ENCODE data around the gene EPC2.

Gene EPC2

DNA sequence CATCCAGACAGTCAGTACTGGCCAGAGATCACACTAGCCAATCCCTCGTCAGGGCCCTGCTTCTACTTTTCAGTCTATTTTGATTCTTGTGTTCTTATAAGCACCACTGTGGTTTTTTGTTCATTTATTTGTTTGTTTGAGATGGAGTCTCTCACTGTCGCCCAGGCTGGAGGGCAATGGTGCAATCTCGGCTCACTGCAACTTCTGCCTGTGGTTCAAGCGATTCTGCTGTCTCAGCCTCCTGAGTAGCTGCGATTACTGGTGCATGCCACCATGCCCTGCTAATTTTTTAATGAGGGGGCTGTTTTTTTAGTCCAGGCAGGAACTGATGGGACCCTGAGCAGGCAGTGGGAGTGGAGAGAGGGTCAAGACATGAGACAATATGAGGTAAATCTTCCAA, 165.5 kb downstream of the EPC2 start:
- no peak for DNase-seq (ENCODE audit: low read depth)

DNA sequence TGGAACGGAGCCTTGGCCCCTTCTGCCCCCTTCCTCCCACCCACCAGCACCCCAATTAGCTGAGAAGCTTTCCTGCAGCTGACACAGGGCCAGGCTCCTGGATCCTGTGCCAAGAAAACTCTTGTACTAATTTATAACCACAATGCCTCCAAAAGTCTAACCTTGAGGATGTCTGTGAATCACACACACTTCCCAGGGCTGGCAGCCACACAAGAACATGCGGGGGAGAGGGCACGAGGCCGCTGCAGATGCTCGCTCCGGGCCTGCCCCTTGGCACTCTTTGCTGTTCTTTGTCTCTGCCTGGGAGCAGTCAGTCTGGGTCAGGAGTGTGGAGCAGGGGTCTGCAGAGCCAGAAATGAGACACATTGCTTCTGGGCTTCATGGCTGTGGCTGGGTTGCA, 167.8 kb downstream of the EPC2 start:
- no peak for DNase-seq (ENCODE audit: low read depth)

- DNase-seq (ENCODE audit: low read depth), result peak; percentile 71
These were observed 169.1 kb downstream of the EPC2 start for GRCh38 chr2:148813603-148814065.

DNA sequence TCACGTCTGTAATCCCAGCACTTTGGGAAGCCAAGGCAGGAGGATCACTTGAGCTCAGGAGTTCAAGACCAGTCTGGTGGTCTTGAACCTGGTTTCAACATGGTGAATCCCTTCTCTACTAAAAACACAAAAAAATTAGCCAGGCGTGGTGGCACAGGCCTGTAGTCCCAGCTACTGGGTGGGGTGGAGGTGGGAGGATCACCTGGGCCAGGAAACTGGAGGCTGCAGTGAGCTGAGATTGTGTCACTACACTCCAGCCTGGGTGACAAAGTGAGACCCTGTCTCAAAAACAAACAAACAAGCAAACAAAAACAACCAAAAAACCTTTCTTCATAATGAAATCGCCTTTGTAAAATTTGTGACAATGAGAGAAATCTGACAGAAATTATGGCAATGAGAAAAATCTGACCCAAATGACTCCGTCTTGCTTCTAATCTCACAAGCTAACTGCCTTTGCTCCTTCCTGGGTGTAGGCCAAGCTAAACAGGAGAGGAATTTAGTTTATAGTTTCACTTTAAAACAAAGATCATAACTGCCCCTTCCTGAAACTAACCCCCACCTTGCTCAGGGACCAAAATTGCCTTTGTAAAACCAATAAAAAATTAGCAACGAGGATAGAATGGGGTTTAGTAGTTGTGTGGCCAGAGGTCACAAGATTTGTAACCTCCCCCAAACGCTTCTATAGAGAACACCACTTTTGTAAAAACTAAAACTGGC, 169.8 kb downstream of the EPC2 start:
- no peak for DNase-seq (ENCODE audit: low read depth)

- DNase-seq (ENCODE audit: low read depth), result no peak
These were observed 170.4 kb downstream of the EPC2 start for GRCh38 chr2:148814860-148815419.

GRCh38 chr2:148816176-148816575, 171.6 kb downstream of the EPC2 start:
- no peak for DNase-seq (ENCODE audit: low read depth)

GRCh38 chr2:148817210-148817708, 172.7 kb downstream of the EPC2 start:
- DNase-seq (ENCODE audit: low read depth), result no peak

DNA sequence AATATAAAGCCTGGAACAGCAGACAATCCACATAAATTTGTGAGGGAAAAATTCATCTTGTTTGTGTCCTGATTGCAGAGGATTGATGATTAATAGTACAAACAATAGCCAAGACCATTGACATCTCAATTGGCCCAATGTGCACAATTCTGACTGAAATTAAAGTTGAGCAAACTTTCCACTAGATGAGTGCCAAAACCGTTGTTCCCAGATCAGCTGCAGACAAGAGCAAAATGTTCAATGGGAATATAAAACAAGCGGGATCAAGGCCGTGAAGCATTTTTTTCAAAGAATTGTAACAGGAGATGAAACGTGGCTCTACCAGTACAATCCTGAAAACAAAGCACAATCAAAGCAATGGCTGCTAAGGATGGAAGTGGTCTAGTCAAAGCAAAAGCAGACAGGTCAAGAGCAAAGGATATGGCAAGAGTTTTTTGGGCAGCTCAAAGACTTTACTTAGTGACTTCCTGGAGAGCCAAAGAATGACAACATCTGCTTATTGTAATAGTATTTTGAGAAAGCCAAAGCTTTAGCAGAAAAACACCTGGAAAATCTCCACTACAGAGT, 174.6 kb downstream of the EPC2 start:
- DNase-seq (ENCODE audit: low read depth), result no peak

GRCh38 chr2:148824190-148824589, 179.6 kb downstream of the EPC2 start:
- DNase-seq (ENCODE audit: low read depth), result no peak

- DNase-seq (ENCODE audit: low read depth), result no peak
These were observed 182.2 kb downstream of the EPC2 start for GRCh38 chr2:148826791-148827190.

GRCh38 chr2:148828941-148829340, 184.4 kb downstream of the EPC2 start:
- DNase-seq (ENCODE audit: low read depth), result no peak

DNA sequence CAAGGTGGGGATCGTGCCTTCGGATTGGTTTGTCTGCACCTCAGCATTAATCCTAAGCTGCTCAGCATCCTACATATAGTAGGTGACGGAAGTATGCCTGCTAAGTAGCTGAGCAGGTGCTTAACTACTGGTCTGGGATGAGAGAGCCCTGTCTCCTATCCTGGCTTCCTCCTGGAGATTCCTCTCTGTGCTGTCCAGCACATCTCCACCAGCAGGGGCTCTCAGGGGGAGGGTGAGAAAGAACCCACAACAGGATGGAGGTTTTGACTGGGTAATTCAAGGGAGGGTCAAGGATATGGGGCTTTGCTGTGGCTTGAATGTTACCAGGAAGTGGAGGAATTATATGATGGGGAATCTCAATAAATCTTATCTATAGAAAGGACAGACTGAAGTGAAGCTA, 185.1 kb downstream of the EPC2 start:
- DNase-seq (ENCODE audit: low read depth), result no peak

DNA sequence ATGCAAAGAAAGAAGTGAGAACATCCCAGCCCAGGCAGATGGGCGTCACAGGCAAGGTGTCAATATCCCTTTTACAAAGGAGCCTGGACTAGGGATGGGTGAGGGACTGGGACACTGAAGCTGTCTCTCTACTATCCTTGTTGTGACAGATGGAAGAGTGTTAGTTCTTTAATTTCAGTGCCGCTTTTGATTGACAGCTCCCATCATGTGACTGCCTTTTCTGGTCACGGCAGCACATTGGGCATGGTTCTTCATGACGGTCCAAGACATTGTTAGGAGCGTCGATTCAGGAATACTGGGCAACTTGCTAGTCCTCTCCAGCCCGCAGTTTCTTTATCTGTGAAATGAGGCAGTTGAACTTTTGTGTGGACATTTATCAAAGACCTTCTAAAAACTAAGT, 188.1 kb downstream of the EPC2 start:
- DNase-seq (ENCODE audit: low read depth), result no peak

All from activated T-cell treated with anti-CD3 and anti-CD28 coated beads for 48 hours (primary cell).